ENCODE measurements around the gene KARS1. TPM values are rescaled to one million over a fixed set of nuclear protein-coding genes. Genes with fewer than 3 reads are reported as not detected.

KARS1 gene
- 184 and 209 TPM in 2 replicates for total RNA-seq

DNA sequence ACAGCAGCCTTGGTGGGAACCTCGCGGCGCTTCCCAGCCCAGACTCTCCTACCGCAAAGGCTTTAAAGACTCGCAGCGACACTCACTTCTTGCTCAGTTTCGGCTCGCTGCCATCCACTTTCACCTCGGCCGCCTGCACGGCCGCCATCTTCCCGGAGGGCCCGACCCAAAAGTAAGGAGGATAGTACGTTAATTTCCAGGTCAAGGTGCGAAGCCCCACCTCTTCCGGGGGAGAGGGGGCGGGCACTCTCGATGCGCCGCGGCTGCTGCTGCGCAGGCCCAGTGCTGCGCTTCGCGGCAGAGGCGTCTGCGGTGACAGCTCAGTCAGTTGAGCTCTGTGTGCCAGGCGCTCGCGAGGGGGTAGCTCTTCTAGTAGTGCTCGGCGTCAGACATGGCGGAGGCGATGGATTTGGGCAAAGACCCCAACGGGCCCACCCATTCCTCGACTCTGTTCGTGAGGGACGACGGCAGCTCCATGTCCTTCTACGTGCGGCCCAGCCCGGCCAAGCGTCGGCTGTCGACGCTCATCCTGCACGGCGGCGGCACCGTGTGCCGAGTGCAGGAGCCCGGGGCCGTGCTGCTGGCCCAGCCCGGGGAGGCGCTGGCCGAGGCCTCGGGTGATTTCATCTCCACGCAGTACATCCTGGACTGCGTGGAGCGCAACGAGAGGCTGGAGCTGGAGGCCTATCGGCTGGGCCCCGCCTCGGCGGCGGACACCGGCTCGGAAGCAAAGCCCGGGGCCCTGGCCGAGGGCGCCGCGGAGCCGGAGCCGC lies at the start of gene KARS1, which contains the start of gene TERF2IP:
KARS1 (minus strand) TSS at position 174 of the 773 bp plus-strand sequence; CDS start at position 148, 26 bp downstream.
TERF2IP (plus strand) TSS at position 282 of the 773 bp plus-strand sequence; CDS start at position 392, 110 bp downstream.

DNA sequence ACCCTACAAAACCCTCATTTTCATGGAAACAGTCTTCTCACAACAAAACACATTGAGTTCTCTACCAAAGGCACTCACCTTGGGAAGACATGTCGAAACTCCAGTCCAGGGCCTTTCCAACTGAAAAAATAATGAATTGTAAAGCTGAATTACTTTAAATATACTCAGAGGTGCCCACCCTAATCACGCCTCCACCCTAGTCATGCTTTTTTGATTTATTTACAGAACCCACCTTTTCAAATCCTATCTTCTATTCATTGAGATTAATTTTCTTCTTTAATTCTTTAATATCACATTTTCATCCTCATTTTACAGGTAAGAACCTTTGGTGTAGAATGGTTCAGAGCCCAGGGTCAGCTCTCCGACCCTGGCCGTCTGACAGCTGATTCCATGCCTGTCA lies 29.4 kb upstream of the KARS1 start, which contains the start of gene CPHXL2:
CPHXL2 (minus strand) TSS at position 101 of the 400 bp plus-strand sequence; CDS start at position 91, 10 bp downstream.

DNA sequence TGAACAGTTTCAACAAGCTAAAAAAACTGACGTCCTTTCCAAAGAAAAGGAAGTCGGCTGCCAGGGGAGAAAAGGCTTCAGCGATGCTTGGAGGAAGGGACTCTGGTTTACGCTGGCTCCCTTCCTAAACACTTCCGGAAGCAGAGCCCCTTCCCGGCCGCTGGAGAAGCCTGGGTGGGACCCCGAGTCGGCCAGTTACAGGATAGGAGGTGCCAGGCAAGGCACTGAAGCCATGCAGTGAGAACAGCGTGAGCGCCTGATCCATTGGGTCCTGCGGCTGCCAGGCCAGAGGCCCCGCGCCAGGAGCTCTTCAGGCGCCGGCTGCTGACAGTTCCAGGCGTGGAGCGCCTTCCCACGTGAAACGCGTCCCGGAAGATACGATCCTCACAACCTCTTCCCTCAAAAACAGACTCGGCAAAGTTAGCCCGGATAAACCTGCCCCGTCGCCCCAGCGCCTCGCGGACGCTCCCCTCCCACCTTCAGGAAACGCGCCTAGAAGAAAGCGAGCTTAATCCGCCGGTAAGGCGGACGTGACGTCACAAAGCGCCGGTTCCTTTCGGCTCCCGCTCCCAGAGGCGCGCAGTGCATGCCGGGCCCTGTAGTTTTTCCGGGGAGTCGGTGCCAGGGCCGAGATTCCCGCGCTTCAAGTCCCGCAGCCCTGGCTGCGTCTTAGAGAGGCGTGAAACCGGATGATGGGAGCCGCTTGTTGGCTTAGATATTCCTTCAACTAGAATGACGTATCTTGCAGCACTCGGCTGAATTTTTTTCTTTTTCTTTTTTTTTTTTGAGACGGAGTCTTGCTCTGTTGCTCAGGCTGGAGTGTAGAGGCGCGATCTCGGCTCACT lies 24.5 kb downstream of the KARS1 start, which contains the start of gene ADAT1:
ADAT1 (minus strand) TSS at position 521 of the 845 bp plus-strand sequence. CDS start 2,482 bp downstream, outside the sequence.

Other genes with a start within 250 kb of the KARS1 start
- 53.9 and 80.9 TPM in 2 replicates for gene CFDP1, start 214.2 kb downstream of the KARS1 start, total RNA-seq
- 25.2 and 26.1 TPM in 2 replicates for gene TMEM170A, start 183.0 kb downstream of the KARS1 start, total RNA-seq
- 0.65 and 1.1 TPM in 2 replicates for gene CHST6, start 152.2 kb downstream of the KARS1 start, total RNA-seq
- gene CHST5, start 111.6 kb downstream of the KARS1 start, total RNA-seq, result 0.33 TPM in 1 of 2 replicates, not detected in the other
- gene TMEM231, start 91.4 kb downstream of the KARS1 start, total RNA-seq, result 13.4 and 13.6 TPM in 2 replicates
- gene GABARAPL2, start 81.3 kb downstream of the KARS1 start, total RNA-seq, result 40.2 and 42.4 TPM in 2 replicates
- 90.5 and 102 TPM in 2 replicates for gene ADAT1, start 24.4 kb downstream of the KARS1 start, total RNA-seq
- 32.3 and 40.2 TPM in 2 replicates for gene TERF2IP, start 108 bp upstream of the KARS1 start, total RNA-seq
- gene CPHXL2, start 29.3 kb upstream of the KARS1 start, total RNA-seq, result not detected in 2 replicates
- gene DUXB, start 53.8 kb upstream of the KARS1 start, total RNA-seq, result not detected in 2 replicates
- not detected in 2 replicates for gene CPHXL, start 78.8 kb upstream of the KARS1 start, total RNA-seq